CMK (cell line): ENCODE measurements around the gene XDH.

ENCODE experiments used
- DNase-seq: peaks from one replicate; pipeline ENCODE4 v3.0.0-alpha.2; 2010; ENCODE audit warnings: low read depth

Gene XDH

DNA sequence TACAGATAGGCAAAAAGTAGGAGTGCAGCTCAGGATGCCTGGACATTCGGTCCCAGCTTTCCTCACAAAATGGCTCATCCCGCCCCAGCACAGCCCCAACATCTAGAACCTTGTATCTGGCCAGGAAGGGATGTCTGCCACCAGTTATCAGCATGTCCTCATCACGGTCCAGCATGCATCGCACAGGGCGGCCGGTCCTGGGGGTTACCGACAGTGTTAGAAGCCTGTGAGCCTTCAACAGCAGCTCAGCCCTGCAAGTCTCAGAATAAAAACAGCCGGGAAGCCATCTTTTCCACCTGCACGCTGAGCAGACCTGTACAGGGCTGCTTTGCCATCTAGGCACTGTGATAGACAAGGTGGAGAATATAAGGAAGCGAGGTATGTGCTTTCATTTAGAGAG lies 49.2 kb downstream of the XDH start:
- no peak for DNase-seq

DNA sequence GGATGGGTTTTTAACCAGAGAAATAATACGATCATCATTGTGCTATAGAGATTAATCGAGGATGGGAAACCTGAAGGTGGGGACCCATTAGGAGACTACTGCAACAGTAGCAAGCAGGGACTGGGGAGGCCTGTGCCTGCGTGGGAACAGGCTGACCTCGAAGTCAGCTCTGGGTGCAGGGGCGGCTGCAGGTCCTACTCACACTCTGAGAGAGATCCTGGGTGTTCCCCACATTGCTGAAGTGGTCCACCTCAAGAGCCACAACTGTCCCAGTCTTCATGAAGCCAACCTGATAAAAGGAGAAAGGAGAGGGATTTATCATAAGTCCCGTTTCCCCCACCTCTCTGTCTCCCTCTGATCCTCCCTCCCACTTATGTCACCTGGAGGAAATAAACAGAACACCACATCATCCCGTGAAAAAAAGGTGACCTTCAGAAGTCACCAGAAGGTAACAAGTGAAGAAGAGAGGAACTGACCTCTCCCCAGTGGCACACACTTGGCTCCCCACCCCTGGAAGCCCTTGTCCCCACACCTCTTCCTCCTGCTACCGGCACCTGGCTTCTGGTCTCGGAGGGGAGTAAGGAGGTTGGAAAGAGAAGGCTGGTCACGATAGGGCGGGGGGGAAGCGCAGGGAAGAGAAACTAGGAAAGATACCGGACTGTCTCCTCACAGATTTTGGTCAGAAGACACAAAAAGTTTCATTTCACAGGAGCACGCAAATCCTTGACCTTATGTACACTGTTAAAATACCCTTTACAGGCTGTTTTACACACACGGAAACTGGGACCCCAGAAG lies 50.4 kb downstream of the XDH start:
- no peak for DNase-seq

DNA sequence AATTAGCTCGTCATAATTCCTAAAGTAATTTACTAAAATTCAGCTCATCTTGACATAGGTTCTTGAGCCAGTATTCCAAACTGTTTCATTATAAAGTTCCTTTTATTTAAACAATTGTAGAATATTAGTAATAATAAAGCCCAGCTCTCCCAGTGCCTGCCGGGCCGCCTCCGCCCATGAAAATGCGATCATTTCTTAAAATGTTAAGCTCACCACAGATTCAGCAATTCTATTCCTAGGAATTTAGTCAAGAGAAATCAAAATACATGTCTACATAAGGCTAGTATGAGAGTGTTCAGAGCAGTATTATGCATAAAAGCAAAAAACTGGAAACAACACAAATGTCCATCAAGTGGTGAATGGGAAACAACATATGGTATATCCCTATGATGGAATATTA lies 52.0 kb downstream of the XDH start:
- DNase-seq = no peak

DNA sequence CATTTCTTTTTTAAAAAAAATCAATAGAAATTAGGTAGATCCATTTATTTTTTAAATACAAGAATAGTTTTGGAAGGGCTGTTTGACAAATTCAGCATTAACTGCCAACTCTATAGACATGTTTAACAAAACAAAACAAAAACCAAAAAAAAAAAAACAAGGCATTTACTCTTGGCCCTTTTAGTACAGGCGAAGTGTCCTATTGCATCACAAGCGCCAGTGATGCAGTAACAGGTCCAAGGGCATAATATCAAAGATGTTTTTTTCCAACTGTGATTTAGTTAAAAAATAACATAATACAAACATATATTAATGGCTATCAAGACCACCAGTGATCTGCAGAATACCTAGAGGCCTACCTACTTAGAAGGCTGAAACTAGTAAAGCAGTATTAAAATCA lies 55.3 kb downstream of the XDH start:
- DNase-seq = no peak

DNA sequence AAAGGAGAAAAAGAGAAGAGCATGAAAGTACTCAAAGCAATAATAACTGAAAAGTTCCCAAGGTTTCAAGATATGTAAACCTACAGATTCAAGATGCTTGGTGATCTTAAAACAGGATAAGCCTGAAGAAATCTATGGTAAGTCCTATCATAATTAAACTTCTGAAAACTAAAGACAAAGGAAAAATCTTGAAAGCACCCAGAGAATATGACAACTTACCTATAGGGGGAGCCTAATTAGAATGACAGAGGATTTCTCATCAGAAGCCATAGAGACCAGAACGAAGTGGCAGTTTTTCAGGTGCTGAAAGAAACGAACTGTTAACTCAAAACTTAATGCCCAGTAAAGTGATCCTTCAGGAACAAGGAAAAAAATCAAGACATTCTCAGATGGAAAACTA lies 59.7 kb downstream of the XDH start:
- DNase-seq = no peak

DNA sequence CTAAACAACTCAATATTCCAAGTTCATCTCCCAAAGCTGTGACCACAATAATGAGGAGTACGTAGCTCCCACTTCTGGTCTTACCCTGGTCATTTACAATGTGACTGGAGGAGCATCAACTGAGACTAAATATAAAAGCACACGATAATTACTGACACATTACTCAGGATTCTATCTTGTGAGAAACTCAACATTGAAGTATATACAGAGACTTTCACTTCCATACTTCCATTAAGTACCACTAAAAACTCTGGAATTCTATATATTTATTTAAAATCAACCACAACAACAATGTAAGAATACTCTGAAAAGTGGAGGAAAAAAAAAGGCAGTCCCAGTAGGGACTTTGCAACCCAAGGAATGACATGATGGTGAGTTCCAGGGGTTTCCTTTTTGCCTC lies 61.4 kb downstream of the XDH start:
- no peak for DNase-seq

DNA sequence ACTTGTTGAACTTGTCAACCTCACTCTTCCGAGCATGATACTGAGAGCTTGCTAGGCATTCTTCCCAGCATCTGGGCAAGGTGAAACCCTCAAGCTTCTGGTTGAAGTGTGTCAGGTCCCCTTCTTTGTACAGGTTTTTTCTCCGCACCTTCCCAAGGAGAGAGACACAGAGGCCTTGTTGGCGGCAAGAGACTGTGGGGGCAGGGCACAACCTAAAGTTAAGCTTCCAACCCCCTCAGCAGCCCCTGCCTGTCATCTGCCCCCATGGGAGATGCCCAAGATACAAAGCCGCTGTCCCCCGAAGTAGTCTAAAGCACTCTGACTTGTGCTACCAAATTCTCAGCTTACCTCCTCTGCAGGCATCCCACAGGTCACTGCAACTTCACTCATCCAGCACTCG lies 64.9 kb downstream of the XDH start:
- no peak for DNase-seq

DNA sequence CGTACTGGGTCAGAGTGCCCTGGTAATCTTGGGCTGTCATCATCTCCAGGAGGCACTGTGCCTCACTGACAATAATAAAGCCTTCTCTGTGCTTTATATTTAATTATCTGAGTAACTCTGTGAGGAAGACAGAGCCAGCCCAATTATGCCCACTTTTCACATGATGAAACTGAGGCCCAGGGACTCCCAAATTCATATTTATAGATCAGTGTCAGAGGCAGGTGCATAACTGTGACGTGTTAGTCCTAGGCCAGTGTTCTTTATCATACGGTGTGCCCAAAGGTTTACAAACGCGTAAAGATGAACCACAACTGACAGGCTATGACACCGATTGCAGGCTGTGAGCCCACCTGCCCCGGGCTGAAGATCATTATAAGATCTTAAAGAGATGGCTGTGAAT lies 65.4 kb downstream of the XDH start:
- no peak for DNase-seq

DNA sequence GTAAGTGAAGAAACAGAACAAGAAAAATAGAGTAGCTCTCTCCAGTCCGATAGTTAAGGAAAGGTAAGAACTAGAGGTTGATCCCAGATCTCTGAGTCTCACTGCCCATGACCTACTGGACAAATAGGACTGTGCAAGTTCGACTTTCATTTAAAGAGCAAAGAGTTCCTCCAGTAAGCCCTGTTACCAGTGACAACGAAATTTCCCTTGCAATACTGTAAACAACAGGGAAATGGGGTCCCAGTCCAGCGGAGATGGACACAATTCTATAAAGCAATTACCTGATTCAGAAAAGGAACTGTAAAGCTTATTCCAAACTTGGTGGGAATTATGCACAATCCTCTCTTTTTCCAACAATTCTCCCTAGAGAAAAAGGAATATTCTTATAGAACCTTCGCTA lies 65.9 kb downstream of the XDH start:
- no peak for DNase-seq

DNA sequence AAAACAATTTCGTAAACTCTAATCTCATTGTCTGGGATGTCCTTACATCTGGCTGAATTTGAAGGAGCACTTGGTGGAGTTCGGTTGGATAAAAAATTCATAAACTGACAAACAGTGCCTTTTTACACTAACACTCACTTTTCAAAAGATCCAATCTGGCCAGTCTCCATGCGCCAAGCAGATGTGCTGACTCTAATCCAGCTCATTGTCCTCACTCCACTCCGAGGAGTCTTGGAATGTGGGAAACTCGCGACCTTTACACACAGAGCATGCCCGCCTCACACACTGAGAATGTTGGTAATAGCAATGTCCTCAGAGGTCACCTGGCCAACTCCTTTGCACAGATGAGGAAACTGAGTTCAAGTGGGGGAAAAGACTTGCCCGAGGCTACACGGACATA lies 66.8 kb downstream of the XDH start:
- DNase-seq = no peak

DNA sequence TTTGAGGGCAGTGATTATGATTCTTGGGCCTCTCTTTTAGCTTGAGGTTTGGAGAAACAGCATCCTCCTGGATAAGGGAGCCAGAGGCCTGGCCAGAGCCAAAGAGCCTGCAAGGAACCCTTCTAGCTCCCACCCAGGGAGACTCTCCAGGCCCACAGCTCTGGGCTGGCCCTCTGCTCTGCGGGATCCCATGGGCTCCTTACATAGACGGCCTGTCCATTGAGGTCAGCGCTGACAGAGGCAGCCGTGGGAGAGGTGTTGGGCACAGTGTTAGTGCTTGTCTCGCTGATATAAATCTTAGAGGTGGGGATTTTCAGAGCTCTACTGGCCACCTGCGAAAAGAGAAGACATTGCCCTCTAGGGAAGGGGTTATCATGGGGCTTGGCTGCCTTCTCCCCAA lies 67.2 kb downstream of the XDH start:
- no peak for DNase-seq

DNA sequence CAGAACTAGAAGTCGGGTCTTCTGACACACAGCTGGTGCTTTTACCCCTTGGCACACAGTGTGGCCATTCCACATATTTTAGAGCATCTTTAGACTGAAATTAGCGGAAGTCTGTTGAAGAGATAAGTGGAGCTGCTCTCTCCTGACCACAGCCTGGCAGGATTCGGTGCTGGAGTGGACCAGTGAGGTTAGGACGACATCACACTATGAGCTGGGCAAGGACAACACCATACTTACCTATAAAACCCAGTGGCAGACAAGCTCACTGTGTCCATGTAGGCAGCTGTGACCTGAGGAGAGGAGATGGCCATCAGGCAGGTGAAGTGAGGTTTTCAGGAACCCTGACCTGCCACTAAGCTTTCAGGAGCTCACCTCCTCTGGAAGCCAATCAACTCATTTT lies 70.1 kb downstream of the XDH start:
- no peak for DNase-seq

DNA sequence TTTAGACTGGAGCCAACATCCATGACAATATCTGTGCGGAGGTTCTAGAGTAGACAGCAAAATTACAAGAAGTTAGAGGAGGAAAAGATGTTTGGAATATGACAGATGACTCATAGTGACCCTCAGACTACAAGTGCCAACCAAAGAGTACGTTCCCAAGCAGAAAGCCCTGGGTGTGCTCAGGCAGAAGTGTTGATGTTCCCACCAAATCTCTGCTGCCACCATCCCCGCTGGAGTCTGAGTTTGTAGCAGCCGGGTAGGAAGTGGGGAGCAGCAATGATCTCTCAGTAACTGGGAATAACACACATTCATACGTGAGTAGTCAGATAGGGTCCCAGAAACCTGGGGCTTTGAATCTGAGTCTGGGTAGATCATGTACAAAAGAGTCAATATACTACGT lies 73.2 kb downstream of the XDH start:
- no peak for DNase-seq

DNA sequence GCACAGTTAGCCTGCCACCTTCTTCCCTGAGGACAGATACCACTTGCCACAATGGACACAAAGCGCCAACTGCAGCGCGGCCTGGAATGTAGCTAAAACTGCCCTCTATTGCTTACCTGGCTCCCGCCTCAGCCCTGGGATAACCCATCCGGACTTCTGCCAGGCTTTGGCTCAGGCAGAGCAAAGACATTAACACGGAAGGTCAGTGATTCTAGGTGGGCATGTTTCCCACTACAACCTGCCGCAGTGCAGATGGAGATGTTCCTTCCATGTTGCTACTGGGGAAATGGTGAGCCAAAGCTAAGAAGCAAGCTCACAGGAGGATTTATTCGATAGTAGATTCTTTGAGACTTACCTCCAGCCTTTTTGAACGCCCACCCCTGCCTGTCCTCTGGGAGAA lies 74.8 kb downstream of the XDH start:
- DNase-seq = no peak

DNA sequence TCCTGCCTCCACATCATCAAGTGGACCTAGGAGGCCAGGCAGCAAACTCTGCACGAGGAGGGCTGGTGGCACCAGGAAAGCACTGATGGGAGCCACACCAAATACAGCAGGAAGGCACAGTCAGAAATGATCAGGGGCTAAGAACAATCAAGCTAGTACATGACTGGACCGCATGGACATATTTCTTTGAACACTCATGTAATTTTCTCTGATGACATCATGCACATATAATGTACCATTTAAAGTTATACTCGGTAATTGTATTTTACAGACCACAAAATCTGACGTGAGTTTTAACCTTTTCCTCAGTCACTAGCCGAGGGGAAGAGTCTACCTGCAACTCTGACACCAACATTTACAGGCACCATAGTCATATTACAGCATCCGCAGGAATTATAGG lies 76.7 kb downstream of the XDH start:
- DNase-seq = no peak

DNA sequence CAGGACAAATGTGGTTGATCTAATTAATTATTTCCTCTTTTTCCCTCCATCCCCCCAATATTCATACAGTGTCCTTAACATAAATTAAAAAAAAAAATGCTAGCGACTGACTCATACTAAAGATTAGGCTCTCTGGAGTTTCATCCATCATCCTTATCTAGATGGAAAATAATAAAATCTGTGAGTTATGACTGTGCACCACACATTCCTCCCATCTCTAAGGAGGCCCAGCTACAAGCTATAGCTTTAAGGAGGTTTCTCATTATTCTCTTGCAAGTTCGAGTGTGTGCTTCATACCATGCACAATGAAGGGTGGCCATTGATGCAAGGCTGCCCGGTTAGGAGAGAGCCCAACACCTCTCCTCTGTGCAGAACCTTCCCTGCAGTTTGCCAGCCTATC lies 77.3 kb downstream of the XDH start:
- no peak for DNase-seq

DNA sequence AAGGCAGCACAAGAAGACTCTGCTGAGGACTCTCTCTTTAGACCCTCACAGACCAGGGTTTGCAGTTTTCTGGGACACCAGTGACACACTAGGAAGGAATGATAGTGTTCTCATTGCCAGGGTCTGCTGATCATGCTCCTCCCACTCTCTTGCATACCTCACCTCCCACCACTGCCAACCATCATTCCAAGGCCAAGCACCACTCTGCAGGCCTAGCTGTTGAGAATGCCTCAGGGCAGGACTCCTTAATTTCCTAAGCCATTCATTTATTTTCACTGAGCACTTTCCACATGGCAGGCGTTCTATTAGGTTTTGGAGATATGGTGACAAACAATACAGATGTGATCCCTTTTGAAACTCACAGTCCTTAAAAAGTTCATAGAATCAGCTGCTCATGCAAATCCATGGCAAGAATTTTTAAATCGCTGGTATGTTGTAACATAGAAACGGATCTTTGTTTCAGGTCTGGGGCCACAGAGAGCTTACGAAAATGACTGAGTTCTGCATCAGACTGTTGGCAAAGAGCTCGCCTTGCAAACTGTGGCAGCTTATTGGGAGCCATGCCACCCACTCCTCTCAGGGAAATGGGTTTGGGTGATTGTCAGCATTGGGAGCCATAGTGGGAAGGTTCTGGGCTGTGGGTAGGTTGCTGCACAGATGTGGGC lies 78.5 kb downstream of the XDH start:
- no peak for DNase-seq

DNA sequence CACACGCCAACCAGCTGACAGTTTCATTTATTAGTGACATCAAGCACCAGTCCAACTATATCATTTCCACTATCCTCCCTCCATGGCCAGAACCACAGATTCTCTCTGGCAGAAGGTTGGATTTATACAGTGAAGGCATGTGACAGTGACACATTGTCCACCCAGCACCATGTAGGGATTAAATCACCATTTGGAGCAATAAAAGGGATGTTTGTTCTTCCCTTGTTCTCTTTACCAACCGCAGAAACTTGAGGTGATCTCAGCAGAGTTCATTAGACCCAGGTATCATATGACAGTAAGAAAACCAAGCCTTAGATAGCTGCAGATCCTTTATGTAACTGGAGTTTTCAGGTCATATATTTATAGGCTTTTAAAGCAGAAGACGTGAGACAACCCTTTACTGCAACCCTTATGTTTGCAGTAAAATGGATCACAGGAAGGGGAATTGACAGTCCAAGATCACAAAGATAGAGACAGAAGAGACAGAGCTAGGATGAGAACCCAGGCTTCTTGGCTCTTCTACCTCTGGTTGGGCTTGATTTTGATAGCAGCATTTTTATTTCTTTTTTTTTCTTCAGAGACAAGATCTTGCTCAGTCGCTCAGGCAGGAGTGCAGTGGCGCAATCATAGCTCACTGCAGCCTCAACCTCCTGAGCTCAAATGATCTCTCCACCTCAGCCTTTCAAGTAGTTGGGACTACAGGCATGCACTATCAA lies 80.1 kb downstream of the XDH start:
- no peak for DNase-seq

DNA sequence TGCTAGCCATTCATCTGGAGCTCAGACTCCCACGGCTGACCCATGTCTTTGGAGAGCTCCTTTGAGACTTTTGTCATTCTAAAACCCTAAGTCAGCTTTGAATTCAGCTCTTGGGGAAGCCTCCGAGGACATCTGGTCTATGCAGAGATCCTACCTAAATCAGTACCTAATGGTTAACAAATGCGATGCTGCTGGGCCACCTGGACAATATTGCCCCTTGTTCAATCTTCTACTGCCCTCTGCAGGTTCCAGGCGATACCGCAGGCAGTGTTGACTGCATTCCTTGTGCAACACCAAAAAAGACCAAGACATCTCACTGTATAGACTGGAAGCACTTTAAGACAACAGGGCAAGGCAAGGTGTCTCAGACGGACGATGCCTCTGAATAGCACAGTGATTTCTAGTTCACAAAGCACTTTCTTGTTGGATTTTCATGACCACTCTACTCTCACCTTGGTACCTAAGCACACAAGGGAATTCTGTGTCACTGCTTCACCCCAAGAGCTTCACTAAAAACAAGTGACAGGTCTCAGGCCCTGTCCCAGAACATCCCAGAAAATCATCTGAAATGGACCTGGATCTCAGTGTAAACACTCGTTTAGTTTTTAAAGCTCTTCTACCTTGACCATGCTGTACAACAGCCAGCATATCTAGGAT lies 80.9 kb downstream of the XDH start:
- DNase-seq = peak; percentile 30

DNA sequence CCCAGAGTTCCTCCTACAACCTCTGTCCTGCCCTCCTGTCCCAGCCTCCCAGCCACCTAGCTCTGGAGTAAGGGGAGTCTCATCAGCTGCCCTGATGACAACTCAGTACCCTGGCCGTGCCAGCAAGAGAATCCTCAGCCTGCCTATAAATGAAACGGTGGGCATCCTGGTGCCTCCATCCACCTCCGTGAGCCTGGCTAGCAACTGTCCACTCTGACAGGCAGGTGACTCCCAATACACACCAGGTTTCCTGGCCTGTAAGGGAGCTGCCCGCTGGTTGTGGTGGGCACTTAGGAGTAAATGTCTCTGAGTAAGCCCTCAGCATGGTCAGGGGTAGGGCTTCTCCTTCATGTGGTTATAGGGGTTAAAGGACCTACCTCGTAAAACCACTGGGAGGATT lies 81.5 kb downstream of the XDH start:
- no peak for DNase-seq

DNA sequence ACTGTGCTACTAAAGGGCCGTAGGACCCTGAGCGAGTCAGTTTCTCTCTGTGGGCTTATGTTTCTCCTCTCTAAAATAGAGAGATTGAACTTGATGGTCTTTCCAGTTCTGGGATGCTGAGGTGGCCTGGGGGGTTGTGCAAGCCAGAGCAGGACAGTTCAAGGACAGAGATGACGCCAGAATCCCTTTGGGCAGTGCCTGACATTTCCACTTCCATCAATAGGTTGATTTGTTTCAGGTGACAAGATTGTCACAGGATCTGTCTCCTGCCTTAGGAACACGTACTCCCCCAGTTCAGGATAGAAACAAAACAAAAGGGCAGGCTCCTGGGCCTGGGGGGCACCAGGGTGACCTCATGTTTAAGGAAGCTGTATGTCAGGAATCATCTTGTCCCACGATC lies 82.0 kb downstream of the XDH start:
- no peak for DNase-seq

DNA sequence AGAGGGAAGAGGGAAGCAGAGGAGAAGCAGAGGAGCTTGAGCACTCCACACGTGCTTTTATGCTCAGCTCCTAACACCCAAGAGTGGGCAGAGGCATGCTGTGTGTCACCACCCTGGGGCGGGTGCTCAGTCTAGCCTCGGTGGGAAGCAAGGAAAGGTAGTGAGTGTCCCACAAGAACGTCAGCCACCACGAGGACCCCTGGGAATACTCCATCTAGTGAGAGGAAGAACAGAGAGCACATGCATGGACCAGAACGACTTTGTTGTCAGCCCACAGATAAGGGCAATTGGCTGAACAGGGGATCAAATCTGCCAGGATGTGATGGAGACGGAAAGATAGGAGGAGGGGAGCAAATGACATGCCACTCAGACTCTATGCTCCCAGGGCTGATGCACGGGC lies 83.4 kb downstream of the XDH start:
- DNase-seq = no peak

DNA sequence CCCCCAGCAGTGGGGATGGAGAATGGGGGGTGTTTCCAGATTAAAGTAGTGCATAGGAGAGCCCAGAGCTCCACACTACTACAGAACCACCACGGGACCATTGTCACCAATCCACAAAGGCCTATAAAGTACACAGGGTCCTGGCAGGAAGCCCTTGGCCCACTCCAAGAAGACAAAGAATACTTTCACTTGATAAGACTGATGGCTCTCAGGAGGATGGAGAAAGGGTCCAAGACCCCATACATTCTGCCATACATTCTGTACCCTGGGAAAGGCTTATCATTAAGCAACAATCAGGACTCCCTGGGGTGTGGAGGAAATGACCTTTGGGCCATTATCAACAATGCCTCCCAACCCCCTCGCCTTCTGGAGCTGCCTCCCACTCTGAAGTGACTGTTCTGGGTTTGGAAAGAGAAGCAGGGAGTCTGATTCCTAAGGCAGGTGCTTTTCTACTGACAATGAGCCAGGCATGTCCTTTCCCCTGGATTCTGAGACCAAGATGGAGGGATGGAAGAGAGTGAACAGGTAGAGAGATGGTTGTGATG lies 85.4 kb downstream of the XDH start:
- DNase-seq = no peak
